Heart left ventricle (tissue), 16 donors: ENCODE data around the gene RWDD2A. TPM values are rescaled to one million over a fixed set of nuclear protein-coding genes. Genes with fewer than 3 reads are reported as not detected.

ENCODE experiments used
- ATAC-seq, 4 donors: fragments of 200-7000 bp; cut with Tn5 transposase; one replicate each; pipeline ENCODE4 v1.9.1; 2020 to 2022; ENCODE audit warnings: moderate library complexity in 4 of 4, mild to moderate bottlenecking in 3 of 4, moderate number of reproducible peaks in 1 of 4
- DNase-seq, 5 donors: peaks; one replicate each; pipeline ENCODE4 v3.0.0-alpha.2; 2020
- H3K27ac ChIP-seq, 12 donors: fragments of 200-600 bp; sonication (generic) in 4 of 12; one replicate each; pipeline versions ENCODE4 v1.5.0 to v1.8.0; 2016 to 2022; ENCODE audit warnings: mild to moderate bottlenecking in 2 of 12
- H3K27me3 ChIP-seq, 9 donors: fragments of 200-600 bp; sonication (generic) in 2 of 9; one replicate each; pipeline versions ENCODE4 v1.5.1 to v1.8.0; 2016 to 2022; ENCODE audit warnings: mild to moderate bottlenecking in 3 of 9
- H3K36me3 ChIP-seq, 9 donors: fragments of 200-600 bp; sonication (generic) in 2 of 9; one replicate each; pipeline versions ENCODE4 v1.5.0 to v1.8.0; 2018 to 2022; ENCODE audit warnings: mild to moderate bottlenecking in 2 of 9
- H3K4me1 ChIP-seq, 12 donors: fragments of 200-600 bp; sonication (generic) in 4 of 12; one replicate each; pipeline versions ENCODE4 v1.5.0 to v1.8.0; 2016 to 2022; ENCODE audit warnings: mild to moderate bottlenecking in 3 of 12
- H3K4me3 ChIP-seq, 12 donors: fragments of 200-600 bp; sonication (generic) in 4 of 12; one replicate each; pipeline versions ENCODE4 v1.5.0 to v1.8.0; 2017 to 2022; ENCODE audit warnings: mild to moderate bottlenecking in 9 of 12, moderate library complexity in 4 of 12
- H3K9me3 ChIP-seq, 12 donors: fragments of 200-600 bp; sonication (generic) in 4 of 12; one replicate each; pipeline versions ENCODE4 v1.5.0 to v1.8.0; 2016 to 2022; ENCODE audit warnings: mild to moderate bottlenecking in 1 of 12
- POLR2A ChIP-seq, 2 donors: fragments of 450-650 bp; IDR thresholded peaks; one replicate each; pipeline ENCODE4 v1.6.1; 2017; ENCODE audit warnings: antibody characterized with exemption in 2 of 2, mild to moderate bottlenecking in 2 of 2, moderate library complexity in 2 of 2
- WGBS, 4 donors: extraction: QIAGEN DNeasy Blood & Tissue Kit in 2 of 4; methylation state at CpG; one replicate each; pipeline versions ENCODE4 v1.1.5 to v1.1.7; 2013 to 2018; 5-methylcytosine and 5-hydroxymethylcytosine counted together
- intact Hi-C, 10 donors: fragments of 100-400 bp; cut with DNase I; formaldehyde crosslinking; loops; one replicate each; pipeline versions ENCODE4 v1.11.1 to v1.14.2; 2022
- polyA plus RNA-seq, 2 donors: library from polyadenylated mRNA; stranded (reverse); fragments of 200-250 nt; gene quantifications; one replicate each; pipeline ENCODE4 v1.2.3, GENCODE V29; 2013
- total RNA-seq, 9 donors: library from RNA; depleted of rRNA in 2 of 9; stranded (reverse); fragments of >200 nt in 2 of 9; fragmentation: NEBNext Ultra II Directional in 3 of 9; extraction: Animal tissue kit (Norgen Biotek cat#: 25700) in 3 of 9; gene quantifications; one replicate each; pipeline versions ENCODE4 v1.1.0 to v1.2.4, GENCODE V29; 2016 to 2023
- TF ChIP-seq, protein P1 (sequence below), 12 donors: fragments of 200-600 bp; sonication (generic) in 4 of 12; IDR thresholded peaks; one replicate each; pipeline versions ENCODE4 v1.5.0 to v1.8.0; 2018 to 2022; ENCODE audit warnings: antibody characterized with exemption in 12 of 12, mild to moderate bottlenecking in 5 of 12
- donor health status: ischemic (EF 13 %, LVEDD 7.1; RV severe dilation, severe dysfunction).
- donor health status: healthy with polysubstance abuse.
- donor health status: DM: no; HTN: yes; CAD: no.
- donor health status: DM: no; HTN: no; CAD: no.
- donor health status: ischemic (EF 25% LVEDD 6.9; RV normal size, moderate dysfunction).
- donor health status: ischemic (EF 25% LVEDD 5.7; RV mildly dilated, moderate dysfunction).
- donor health status: healthy.
- donor health status: DM: yes; HTN: yes; CAD: no.
- donor health status: ischemic (EF 35%, LVEDD 5.7; RV mildly dilated, moderate dysfunction).
- donor health status: nonischemic (EF 11% LVEDD 7.7; RV severe dilation, severe dysfunction).
- donor health status: DM: yes; HTN: yes; CAD: no.
- donor health status: PGD.
- donor health status: ischemic (EF 29% LVEDD 5.4; RV normal size, mild dysfunction).
- donor health status: nonischemic (EF 23%, LVEDD 6.1; RV moderate dilation, normal function).

The RWDD2A gene
- total and polyA plus RNA-seq, 11 donors: 1.3 to 4.8 (median 3.2) TPM

DNA sequence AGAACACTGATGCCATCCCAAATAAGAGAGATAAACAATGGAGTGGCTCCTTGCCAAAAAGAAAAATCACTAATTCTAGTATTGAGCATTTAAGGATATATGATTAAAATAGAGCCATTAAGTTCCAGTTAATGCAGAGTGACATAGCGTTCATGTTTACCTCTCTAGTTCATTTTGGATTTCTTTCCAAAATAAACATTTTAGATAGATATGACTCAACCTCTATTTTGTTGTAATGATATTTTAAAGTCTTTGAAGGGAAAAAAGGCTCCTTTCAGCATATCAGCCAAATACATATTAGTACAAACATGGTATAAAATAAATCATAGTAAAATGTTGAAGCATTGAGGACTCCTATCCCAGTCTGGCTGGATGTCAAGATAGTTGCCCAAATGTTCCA, 33.4 kb downstream of the RWDD2A start:
- no peaks in the 10 kb centered on the region for H3K4me1 ChIP-seq
- intact Hi-C loops: loop anchor here in 5 of 10 donors (10.0 kb wide), 2 partner anchors 188 to 198 kb away; no protein-coding TSS in a partner anchor
- peaks cover 0 to 23% (median 0%) of the 10 kb centered on the region in 9 donors for H3K36me3 ChIP-seq
- H3K9me3 ChIP-seq: no peaks in the 10 kb centered on the region
- H3K27me3 ChIP-seq: no peaks in the 10 kb centered on the region
- WGBS, 4 donors: 59 to 78% (median 68%) methylated on average over 1 of the region's 1 CpG
- H3K4me3 ChIP-seq: no peak overlapping the region
- no peak overlapping the region for H3K27ac ChIP-seq
- ATAC-seq (no peak), DNase-seq (no peak)
- no peak for TF ChIP-seq POLR2A (IDR thresholded peaks at IDR 0.05)
- TF ChIP-seq, protein P1, sequence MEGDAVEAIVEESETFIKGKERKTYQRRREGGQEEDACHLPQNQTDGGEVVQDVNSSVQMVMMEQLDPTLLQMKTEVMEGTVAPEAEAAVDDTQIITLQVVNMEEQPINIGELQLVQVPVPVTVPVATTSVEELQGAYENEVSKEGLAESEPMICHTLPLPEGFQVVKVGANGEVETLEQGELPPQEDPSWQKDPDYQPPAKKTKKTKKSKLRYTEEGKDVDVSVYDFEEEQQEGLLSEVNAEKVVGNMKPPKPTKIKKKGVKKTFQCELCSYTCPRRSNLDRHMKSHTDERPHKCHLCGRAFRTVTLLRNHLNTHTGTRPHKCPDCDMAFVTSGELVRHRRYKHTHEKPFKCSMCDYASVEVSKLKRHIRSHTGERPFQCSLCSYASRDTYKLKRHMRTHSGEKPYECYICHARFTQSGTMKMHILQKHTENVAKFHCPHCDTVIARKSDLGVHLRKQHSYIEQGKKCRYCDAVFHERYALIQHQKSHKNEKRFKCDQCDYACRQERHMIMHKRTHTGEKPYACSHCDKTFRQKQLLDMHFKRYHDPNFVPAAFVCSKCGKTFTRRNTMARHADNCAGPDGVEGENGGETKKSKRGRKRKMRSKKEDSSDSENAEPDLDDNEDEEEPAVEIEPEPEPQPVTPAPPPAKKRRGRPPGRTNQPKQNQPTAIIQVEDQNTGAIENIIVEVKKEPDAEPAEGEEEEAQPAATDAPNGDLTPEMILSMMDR (IDR thresholded peaks at IDR 0.05): no peak

DNA sequence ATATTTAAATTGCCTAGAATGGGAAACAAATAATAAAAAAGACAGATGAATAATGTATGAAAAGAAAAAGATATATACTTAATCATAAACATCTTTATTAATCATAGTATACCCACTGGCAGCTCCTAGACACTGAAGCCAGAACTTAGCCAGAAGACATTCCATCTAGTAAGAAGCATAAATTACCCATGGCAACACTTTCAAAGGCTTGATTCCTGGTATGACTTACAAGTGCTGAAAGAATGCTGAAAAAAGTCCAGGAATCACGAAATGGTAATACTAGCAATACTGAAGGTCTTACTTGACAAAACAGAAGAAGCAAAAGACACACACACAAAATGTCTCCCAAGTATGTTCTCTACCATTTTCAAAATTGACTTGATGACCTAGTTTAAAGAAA, 38.0 kb downstream of the RWDD2A start:
- intact Hi-C loops: no loop called here
- H3K27ac ChIP-seq: no peak overlapping the region
- WGBS, 4 donors: 65 to 80% (median 75%) methylated on average over 1 of the region's 1 CpG

DNA sequence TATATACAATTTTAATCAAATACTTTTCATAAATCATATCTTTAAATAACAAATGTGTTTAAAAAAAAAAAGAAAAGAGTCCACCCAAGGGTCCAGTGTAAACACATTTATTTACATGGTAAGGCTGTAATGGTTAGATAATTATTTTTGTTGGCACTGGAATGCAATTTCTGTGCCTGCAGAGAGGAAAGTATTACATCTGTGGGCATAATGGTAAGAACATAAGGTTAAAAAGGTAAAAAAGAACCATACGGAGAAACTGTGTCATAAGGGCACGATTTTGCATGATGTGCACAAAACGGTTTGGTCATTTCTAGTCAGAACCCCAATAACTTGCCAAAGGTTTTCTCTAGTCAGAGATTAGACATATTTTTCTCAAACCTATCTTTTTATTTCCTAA, 54.3 kb downstream of the RWDD2A start:
- no peak for ATAC-seq
- no peak for DNase-seq
- Histone ChIP-seq H3K9me3 (no peaks in the 10 kb centered on the region), H3K27me3 (no peaks in the 10 kb centered on the region), H3K36me3 (peaks cover 0 to 9% (median 0%) of the 10 kb centered on the region in 9 donors), H3K27ac (no peak overlapping the region), H3K4me1 (no peaks in the 10 kb centered on the region), H3K4me3 (no peak overlapping the region)
- 80 to 93% (median 82%) methylated on average over 3 of the region's 3 CpGs for WGBS, 4 donors
- intact Hi-C loops: no loop called here
- TF ChIP-seq POLR2A (IDR thresholded peaks at IDR 0.05): no peak
- TF ChIP-seq, protein P1 (IDR thresholded peaks at IDR 0.05): no peak

More for the DNA sequence above, 38.0 kb downstream of the RWDD2A start:
- H3K9me3 ChIP-seq: no peaks in the 10 kb centered on the region
- DNase-seq: no peak
- H3K27me3 ChIP-seq: no peaks in the 10 kb centered on the region
- no peak for TF ChIP-seq POLR2A (IDR thresholded peaks at IDR 0.05)
- TF ChIP-seq, protein P1 (IDR thresholded peaks at IDR 0.05): no peak
- H3K36me3 ChIP-seq: peaks cover 0 to 7% (median 0%) of the 10 kb centered on the region in 9 donors
- H3K4me1 ChIP-seq: no peaks in the 10 kb centered on the region
- no peak for ATAC-seq
- no peak overlapping the region for H3K4me3 ChIP-seq

Other genes starting within 250 kb of the RWDD2A start
- gene UBE3D, start 127.5 kb upstream of the RWDD2A start, total RNA-seq: 1 to 10 TPM; 2.0 to 5.3 (median 2.7) TPM
- 1 to 10 TPM; 2.9 to 3.5 TPM for gene UBE3D, start 127.5 kb upstream of the RWDD2A start, polyA plus RNA-seq
- 10 to 100 TPM; 12.6 to 25.7 (median 24.0) TPM for gene DOP1A, start 125.7 kb upstream of the RWDD2A start, total RNA-seq
- gene DOP1A, start 125.7 kb upstream of the RWDD2A start, polyA plus RNA-seq: 1 to 10 TPM; 5.0 to 5.9 TPM
- gene PGM3, start 92 bp upstream of the RWDD2A start, total RNA-seq: 10 to 100 TPM in 7 of 9 donors, 1 to 10 TPM in 2; 7.3 to 25.1 (median 15.8) TPM
- gene PGM3, start 92 bp upstream of the RWDD2A start, polyA plus RNA-seq: 10 to 100 TPM in 1 of 2 donors, 1 to 10 TPM in 1; 3.8 to 18.7 TPM
- gene ME1, start 237.7 kb downstream of the RWDD2A start, total RNA-seq: 10 to 100 TPM; 15.2 to 28.5 (median 19.6) TPM
- gene ME1, start 237.7 kb downstream of the RWDD2A start, polyA plus RNA-seq: 1 to 10 TPM; 7.0 to 8.8 TPM